ENCODE results near the gene NCAN. TPM values are rescaled to one million over a fixed set of nuclear protein-coding genes. Genes with fewer than 3 reads are reported as not detected.

Gene NCAN
- total RNA-seq, 1 experiment from 2014 or later: not detected

GRCh38 chr19:19181488-19181998, 30.2 kb upstream of the NCAN start:
- DNase-seq (ENCODE audit: low read depth in 1 of 2, low spot score in 2 of 2): no peak
- Histone ChIP-seq H3K4me1 (replicated peaks) (peaks cover 10% of the 10 kb centered on the region), H3K9me3 (replicated peaks) (0 out of 2 replicates have a peak, but pooled peaks cover 2% of the 10 kb centered on the region), H3K27me3 (replicated peaks) (no peaks in the 10 kb centered on the region), H3K36me3 (peaks cover 62% of the 10 kb centered on the region), H3K27ac (no peak overlapping the region), H3K4me3 (no peak overlapping the region)

- H3K27me3 ChIP-seq (replicated peaks): no peaks in the 10 kb centered on the region
- H3K4me1 ChIP-seq (replicated peaks): peaks cover 8% of the 10 kb centered on the region; the same call in 1 of the 2 replicates
- DNase-seq (ENCODE audit: low read depth in 1 of 2, low spot score in 2 of 2): peak; percentile 38 to 65
- peaks cover 49% of the 10 kb centered on the region for H3K36me3 ChIP-seq
- H3K9me3 ChIP-seq (replicated peaks): no peaks in the 10 kb centered on the region
- H3K27ac ChIP-seq: no peak overlapping the region
- H3K4me3 ChIP-seq: no peak overlapping the region
Observed at GRCh38 chr19:19185853-19186740, 25.7 kb upstream of the NCAN start.

DNA sequence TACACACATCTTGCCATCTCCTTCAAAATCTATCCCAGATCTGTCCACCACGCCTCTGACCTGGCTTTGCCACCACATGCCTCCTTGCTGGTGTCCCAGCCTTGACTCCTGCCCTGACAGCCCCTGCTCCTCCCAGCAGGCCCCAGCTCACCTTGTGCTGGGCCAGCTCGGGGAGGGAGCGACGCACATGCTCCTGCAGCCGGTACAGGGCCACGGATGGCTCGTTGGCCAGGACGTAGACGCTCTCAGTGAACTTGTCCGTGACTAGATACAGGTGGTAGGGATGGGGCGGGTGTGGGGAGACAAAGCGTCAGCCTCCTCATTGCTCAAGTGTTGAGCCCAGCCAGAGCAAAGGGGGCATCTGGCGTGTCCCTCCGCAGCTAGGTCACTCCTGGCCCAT, 25.0 kb upstream of the NCAN start:
- Histone ChIP-seq H3K4me3 (no peak overlapping the region), H3K36me3 (peaks cover 43% of the 10 kb centered on the region), H3K27me3 (replicated peaks) (no peaks in the 10 kb centered on the region), H3K9me3 (replicated peaks) (no peaks in the 10 kb centered on the region), H3K27ac (no peak overlapping the region), H3K4me1 (replicated peaks) (peaks cover 8% of the 10 kb centered on the region; the same call in 1 of the 2 replicates)
- DNase-seq (ENCODE audit: low read depth in 1 of 2, low spot score in 2 of 2): no peak

- Histone ChIP-seq H3K36me3 (peaks cover 18% of the 10 kb centered on the region), H3K9me3 (replicated peaks) (no peaks in the 10 kb centered on the region), H3K4me3 (peak overlapping the region; percentile 69), H3K27me3 (replicated peaks) (no peaks in the 10 kb centered on the region), H3K4me1 (replicated peaks) (peaks cover 8% of the 10 kb centered on the region; the same call in 1 of the 2 replicates), H3K27ac (peak overlapping the region; percentile 73)
- no peak for DNase-seq (ENCODE audit: low read depth in 1 of 2, low spot score in 2 of 2)
Observed at GRCh38 chr19:19191768-19192077, 20.0 kb upstream of the NCAN start.

DNA sequence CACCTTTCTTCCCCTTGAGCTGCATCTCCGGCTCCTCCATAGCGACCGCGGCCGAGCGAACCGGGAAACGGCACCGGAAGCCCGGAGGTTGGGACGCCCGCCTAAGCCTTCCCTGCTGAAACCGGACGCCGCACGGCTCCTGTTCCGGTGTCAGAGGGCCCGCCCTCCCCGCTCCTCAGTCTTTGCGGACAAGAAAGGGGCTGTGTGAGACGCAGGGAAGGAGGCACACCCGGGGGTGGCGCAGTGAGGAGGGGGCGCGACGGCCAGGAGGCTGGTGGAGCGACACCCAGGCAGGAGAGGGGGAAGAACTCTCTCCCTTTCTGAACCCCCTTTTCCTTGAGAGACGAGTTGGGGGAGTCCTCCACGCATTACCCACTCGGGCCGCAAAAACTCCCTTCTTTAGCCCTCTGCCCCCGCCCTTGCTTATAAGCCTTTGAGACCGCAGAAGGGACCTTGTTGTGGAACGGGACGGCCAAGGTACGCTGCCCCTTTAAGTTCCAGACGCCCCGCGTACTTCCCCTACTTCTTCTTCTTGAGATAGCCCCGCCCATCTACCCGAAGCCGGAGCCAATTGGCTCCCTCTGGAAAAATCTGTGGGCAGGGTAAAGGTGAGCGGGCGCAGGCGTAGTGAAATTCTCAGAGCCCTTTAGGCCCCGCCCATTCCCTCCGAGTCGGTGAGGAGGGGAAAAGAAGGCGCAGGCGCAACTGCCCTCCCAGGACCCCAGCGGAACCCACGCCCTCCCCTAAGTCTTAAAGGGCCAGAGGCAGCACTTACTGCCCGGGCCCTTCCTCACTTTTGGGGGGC, 19.5 kb upstream of the NCAN start, which contains the start of the genes BORCS8 and RFXANK:
TSS of gene BORCS8 (minus strand) at position 75 of the 805 bp plus-strand sequence. CDS start at position 40, 35 bp downstream.
TSS of gene RFXANK (plus strand) at position 181 of the 805 bp plus-strand sequence. CDS start 1,689 bp downstream, outside the sequence.
- Histone ChIP-seq H3K4me3 (peak within 1 kb of the TSS; percentile 69), H3K9me3 (replicated peaks) (no peaks in the 10 kb centered on the region), H3K27ac (peak within 1 kb of the TSS; percentile 73), H3K27me3 (replicated peaks) (no peaks in the 10 kb centered on the region), H3K4me1 (replicated peaks) (peaks cover 8% of the 10 kb centered on the region; the same call in 1 of the 2 replicates), H3K36me3 (peaks cover 21% of the 10 kb centered on the region)
- peak; percentile 99 for DNase-seq (ENCODE audit: low read depth in 1 of 2, low spot score in 2 of 2)

DNA sequence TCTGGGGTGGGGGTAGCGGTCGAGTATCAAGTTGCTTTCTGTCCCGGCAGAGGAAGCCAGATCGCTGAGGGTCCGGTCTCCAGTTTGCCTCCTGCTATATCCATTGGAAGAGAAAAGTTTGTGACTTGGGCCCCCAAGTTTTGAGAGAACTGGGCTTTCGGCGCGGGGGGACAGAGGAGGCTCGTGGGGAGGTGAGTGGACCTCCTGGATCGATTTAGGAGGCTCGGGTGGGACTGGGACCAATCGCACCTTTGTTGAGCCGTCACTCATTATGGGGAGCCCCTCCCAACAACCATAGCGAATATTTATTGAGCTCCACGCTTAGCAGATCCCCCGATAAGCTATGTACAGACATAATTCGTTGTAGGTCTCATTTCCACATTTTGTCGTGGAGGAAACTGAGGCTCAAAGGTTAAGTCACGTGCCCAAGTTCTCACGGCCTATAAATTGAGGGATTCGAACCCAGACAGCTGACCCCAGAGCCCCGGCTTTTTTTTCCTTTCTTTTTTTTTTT, 18.8 kb upstream of the NCAN start:
- DNase-seq (ENCODE audit: low read depth in 1 of 2, low spot score in 2 of 2): no peak
- peaks cover 25% of the 10 kb centered on the region for H3K36me3 ChIP-seq

GRCh38 chr19:19193926-19194325, 17.8 kb upstream of the NCAN start:
- H3K9me3 ChIP-seq (replicated peaks): no peaks in the 10 kb centered on the region
- peaks cover 34% of the 10 kb centered on the region for H3K36me3 ChIP-seq
- no peak overlapping the region for H3K27ac ChIP-seq
- H3K4me1 ChIP-seq (replicated peaks): peaks cover 8% of the 10 kb centered on the region; the same call in 1 of the 2 replicates
- no peak overlapping the region for H3K4me3 ChIP-seq
- H3K27me3 ChIP-seq (replicated peaks): no peaks in the 10 kb centered on the region
- no peak for DNase-seq (ENCODE audit: low read depth in 1 of 2, low spot score in 2 of 2)

More for the DNA sequence above, 18.8 kb upstream of the NCAN start:
- Histone ChIP-seq H3K27me3 (replicated peaks) (no peaks in the 10 kb centered on the region), H3K27ac (no peak overlapping the region), H3K9me3 (replicated peaks) (no peaks in the 10 kb centered on the region), H3K4me3 (peak overlapping the region; percentile 69), H3K4me1 (replicated peaks) (peaks cover 8% of the 10 kb centered on the region; the same call in 1 of the 2 replicates)

DNA sequence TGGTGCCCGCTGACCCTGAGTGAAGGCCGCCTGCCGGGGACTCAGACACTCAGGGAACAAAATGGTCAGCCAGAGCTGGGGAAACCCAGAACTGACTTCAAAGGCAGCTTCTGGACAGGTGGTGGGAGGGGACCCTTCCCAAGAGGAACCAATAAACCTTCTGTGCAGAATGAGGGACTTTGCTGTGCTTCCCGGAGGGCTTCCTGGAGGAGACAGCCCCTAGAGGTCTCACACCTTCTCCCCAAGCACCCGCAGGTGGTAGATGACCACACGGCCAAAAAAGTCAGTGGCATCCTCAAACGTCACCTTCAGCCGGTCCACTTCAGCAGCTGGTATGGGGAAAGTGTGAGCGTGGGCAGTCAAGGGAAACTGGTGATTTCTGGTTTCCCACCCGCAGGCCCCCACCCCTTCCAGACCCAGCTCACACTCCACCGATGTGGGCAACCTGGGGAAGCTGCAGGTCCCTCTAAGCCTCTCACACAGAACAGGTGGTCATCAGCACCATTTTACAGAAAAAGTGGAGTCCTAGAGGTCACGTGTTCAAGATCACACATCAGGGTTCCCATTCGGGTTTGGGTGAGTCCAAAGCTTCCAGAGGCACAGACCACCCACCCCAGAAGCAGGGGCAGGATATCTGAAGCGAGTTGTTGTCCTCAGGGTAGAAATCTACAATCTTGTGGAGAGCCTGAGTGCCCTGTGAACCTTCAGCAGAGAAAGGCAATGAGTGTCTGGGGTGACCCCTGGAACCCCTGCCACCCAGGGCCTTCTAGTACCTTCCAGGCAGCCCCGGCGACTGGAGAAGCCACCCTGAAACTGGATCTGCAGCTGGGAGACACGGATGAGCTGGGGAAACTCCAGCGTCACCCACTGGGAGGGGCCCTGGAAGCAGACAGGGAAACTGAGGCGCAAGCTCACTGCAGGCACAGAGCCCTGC, 9.8 kb upstream of the NCAN start:
- no peak for DNase-seq (ENCODE audit: low read depth in 1 of 2, low spot score in 2 of 2)
- peak overlapping the region; percentile 51 for H3K4me3 ChIP-seq
- H3K4me1 ChIP-seq (replicated peaks): peaks cover 14% of the 10 kb centered on the region
- H3K9me3 ChIP-seq (replicated peaks): no peaks in the 10 kb centered on the region
- peaks cover 39% of the 10 kb centered on the region for H3K36me3 ChIP-seq
- no peak overlapping the region for H3K27ac ChIP-seq
- H3K27me3 ChIP-seq (replicated peaks): peaks cover 17% of the 10 kb centered on the region; the same call in 1 of the 2 replicates

DNA sequence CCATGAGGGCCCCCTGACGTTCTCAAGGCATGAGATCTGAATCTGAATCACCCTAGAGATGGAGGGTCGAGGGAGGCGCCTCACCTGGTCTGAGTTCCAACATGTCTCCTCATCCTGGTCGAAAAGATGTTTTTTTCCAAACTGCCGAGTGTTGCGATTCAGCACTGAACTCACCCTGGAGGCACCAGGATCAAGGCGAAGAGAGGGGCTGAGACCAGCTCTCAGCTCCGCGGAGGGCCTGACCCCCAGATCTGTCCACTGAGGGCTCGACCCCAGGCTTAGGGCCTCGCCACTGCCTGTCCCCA, 9.1 kb upstream of the NCAN start:
- peak in 1 of 2 experiments; percentile 17 for DNase-seq (ENCODE audit: low read depth in 1 of 2, low spot score in 2 of 2)
- peaks cover 34% of the 10 kb centered on the region for H3K36me3 ChIP-seq
- H3K4me3 ChIP-seq: peak overlapping the region; percentile 51
- no peaks in the 10 kb centered on the region for H3K9me3 ChIP-seq (replicated peaks)
- H3K27me3 ChIP-seq (replicated peaks): peaks cover 17% of the 10 kb centered on the region; the same call in 1 of the 2 replicates
- H3K4me1 ChIP-seq (replicated peaks): peaks cover 14% of the 10 kb centered on the region
- H3K27ac ChIP-seq: peak overlapping the region; percentile 56

- peak; percentile 85 to 91 for DNase-seq (ENCODE audit: low read depth in 1 of 2, low spot score in 2 of 2)
- peak within 1 kb of the TSS; percentile 56 for H3K27ac ChIP-seq
Observed at GRCh38 chr19:19203012-19203856, 8.5 kb upstream of the NCAN start, which contains the start of gene NR2C2AP. Gene NR2C2AP (minus strand): TSS chr19:19203414. CDS start chr19:19203060, 354 bp downstream.

DNA sequence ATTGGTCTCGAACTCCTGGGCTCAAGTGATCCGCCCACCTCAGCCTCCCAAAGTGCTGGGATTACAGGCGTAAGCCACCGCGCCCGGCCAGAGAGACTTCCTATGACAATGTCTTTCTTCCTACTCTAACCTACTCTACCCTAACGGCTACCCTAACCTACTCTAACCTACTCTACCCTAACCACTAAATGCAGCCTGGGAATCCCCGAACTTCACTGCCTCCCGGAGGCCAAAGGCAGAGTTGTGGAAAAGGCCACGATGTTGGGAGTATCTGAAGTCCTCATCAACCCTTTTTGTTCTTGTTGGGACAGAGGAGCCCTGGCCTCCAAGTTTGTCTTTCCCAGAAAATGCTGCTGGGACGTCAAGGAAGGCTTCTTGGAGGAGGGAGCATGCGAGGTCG, 7.6 kb upstream of the NCAN start:
- H3K4me1 ChIP-seq (replicated peaks): peaks cover 14% of the 10 kb centered on the region
- peaks cover 20% of the 10 kb centered on the region; the same call in 1 of the 2 replicates for H3K27me3 ChIP-seq (replicated peaks)
- no peak for DNase-seq (ENCODE audit: low read depth in 1 of 2, low spot score in 2 of 2)
- no peaks in the 10 kb centered on the region for H3K9me3 ChIP-seq (replicated peaks)
- H3K4me3 ChIP-seq: no peak overlapping the region
- no peak overlapping the region for H3K27ac ChIP-seq
- peaks cover 21% of the 10 kb centered on the region for H3K36me3 ChIP-seq

More at GRCh38 chr19:19203012-19203856, 8.5 kb upstream of the NCAN start, which contains the start of gene NR2C2AP:
- Histone ChIP-seq H3K9me3 (replicated peaks) (no peaks in the 10 kb centered on the region), H3K4me1 (replicated peaks) (peaks cover 14% of the 10 kb centered on the region), H3K36me3 (peaks cover 29% of the 10 kb centered on the region), H3K27me3 (replicated peaks) (peaks cover 17% of the 10 kb centered on the region; the same call in 1 of the 2 replicates), H3K4me3 (peak within 1 kb of the TSS; percentile 51)
